Measurements from ENCODE around the gene CENATAC. TPM values are rescaled to one million over a fixed set of nuclear protein-coding genes. Genes with fewer than 3 reads are reported as not detected.

The CENATAC gene
- total and polyA plus RNA-seq, 9 of the 15 experiments (the other 6 are each of a cell fraction or from before 2014, with no cell fraction given), result 2.4 to 25.5 (median 13.7) TPM

GRCh38 chr11:118973985-118974384 lies 24.0 kb upstream of the CENATAC start:
- no peaks in the 10 kb centered on the region for H4K20me1 ChIP-seq (replicated peaks; ENCODE audit: control insufficient read depth, insufficient read depth, low read length)
- H3K36me3 ChIP-seq (ENCODE audit: control insufficient read depth, insufficient read depth, low read length), result no peaks in the 10 kb centered on the region
- H3K4me2 ChIP-seq (ENCODE audit: insufficient read depth, low read length), result no peak overlapping the region
- ATAC-seq, result no peak
- in situ Hi-C loops (cut with MboI) (no loop called here), intact Hi-C loops (cut with micrococcal nuclease) (no loop called here)
- H3K27ac ChIP-seq (ENCODE audit: extremely low read depth, low read depth, low read length), result no peak overlapping the region
- no peak overlapping the region for H2AFZ ChIP-seq (ENCODE audit: low read depth, low read length)
- POLR2A ChIA-PET, result no interaction called here
- TF ChIP-seq PTRF (tag; IDR thresholded peaks at IDR 0.05) (no peak), ZBTB11 (CRISPR knock-in tag; IDR thresholded peaks at IDR 0.05) (no peak), ZBTB5 (IDR thresholded peaks at IDR 0.05) (no peak), MTF1 (CRISPR knock-in tag; IDR thresholded peaks at IDR 0.05; ENCODE audit: borderline replicate concordance) (no peak), ILF3 (IDR thresholded peaks at IDR 0.05; ENCODE audit: borderline replicate concordance) (no peak), MAFK (IDR thresholded peaks at IDR 0.05; ENCODE audit: low read length) (no peak)
- no peak for FAIRE-seq
- no peak overlapping the region for H3K4me3 ChIP-seq
- no peaks in the 10 kb centered on the region for H3K79me2 ChIP-seq (ENCODE audit: control insufficient read depth, insufficient read depth, low read length)
- DNase-seq (ENCODE audit: extremely low read depth in 1 of 4, low spot score in 3 of 4), result no peak
- H3K9me1 ChIP-seq (ENCODE audit: control insufficient read depth, insufficient read depth, low read length), result no peaks in the 10 kb centered on the region
- no peaks in the 10 kb centered on the region for H3K27me3 ChIP-seq (ENCODE audit: control insufficient read depth in 2 of 2, insufficient read depth in 2 of 2, low read length in 2 of 2)
- no peak overlapping the region for H3K9ac ChIP-seq (ENCODE audit: insufficient read depth in 1 of 2, low read depth in 2 of 2, low read length in 2 of 2)
- H3K4me1 ChIP-seq (replicated peaks in 1 of 2; ENCODE audit: control insufficient read depth in 2 of 2, insufficient read depth in 2 of 2, low read length in 2 of 2), result no peaks in the 10 kb centered on the region
- CTCF ChIA-PET (ENCODE audit: low intra/inter-chr PET ratio), result no interaction called here
- H3K9me3 ChIP-seq (replicated peaks; ENCODE audit: control insufficient read depth, insufficient read depth, low read depth, low read length), result no peaks in the 10 kb centered on the region
- no TSS peak for BruUV-seq (replicated peaks)
- 83% methylated on average over 2 of the region's 2 CpGs for WGBS (ENCODE audit: insufficient coverage, low coverage, missing lambda C conversion rate)
